HG03521 (cell line): ENCODE measurements around the gene TCEAL1.
"Not testable (repeated sequence)": the region's sequence is repeated elsewhere in the genome, so short reads cannot be mapped to it uniquely, and the experiment has no call there.

Experiments
- ATAC-seq: cut with Tn5 transposase; IDR thresholded peaks from one replicate; pipeline ENCODE4 v1.9.1; 2021; ENCODE audit warnings: mild to moderate bottlenecking, moderate library complexity; ENCODE audit not compliant: unreplicated experiment

The TCEAL1 gene

GRCh38 chrX:103631145-103631544 is 2.4 kb downstream of the TCEAL1 start:
- no peak for ATAC-seq

GRCh38 chrX:103635436-103635835 is 6.7 kb downstream of the TCEAL1 start:
- no peak for ATAC-seq

GRCh38 chrX:103637604-103638338 is 9.0 kb downstream of the TCEAL1 start:
- ATAC-seq = no peak

DNA sequence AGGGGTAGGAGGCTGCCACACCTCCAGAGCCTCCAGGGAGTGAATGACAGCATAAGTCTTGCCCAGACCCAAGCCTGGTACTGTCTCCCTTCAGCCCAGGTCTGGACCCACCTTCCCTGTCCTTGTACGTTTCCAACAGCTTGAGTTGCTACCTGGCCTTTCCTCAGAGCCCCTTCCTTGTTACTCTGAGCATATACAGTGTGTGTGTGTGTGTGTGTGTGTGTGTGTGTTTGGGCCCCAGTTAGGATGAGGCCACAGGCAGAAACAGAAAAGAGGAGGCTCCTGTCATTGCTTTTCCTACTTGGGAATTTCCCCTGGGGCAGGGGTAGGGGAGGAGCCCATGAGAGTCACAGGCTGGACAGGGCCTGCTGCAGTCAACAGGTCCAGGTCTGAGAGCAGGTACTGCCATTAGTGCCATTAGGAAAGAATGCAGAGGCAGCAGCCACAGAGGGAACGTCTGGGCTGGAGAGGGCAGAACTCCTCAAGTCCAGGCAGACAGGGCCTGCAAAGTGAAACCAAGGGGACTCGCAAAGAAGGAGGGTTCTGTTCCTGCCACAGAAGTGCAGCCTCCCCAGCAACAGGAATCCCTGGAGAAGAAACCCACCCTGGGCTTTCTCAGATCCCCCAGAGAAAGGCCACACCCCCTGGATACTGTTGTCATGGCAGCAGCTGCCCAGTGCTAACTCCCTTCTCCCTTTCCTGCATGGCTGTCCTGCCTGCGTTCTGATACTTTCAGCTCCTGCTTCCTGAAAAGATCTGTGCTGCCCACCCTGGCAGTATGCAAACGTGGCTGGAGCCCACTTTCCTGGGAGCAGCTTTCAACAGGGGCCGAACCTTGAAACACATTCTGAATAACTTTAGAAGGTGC is 9.9 kb downstream of the TCEAL1 start:
- not testable (repeated sequence) for ATAC-seq

DNA sequence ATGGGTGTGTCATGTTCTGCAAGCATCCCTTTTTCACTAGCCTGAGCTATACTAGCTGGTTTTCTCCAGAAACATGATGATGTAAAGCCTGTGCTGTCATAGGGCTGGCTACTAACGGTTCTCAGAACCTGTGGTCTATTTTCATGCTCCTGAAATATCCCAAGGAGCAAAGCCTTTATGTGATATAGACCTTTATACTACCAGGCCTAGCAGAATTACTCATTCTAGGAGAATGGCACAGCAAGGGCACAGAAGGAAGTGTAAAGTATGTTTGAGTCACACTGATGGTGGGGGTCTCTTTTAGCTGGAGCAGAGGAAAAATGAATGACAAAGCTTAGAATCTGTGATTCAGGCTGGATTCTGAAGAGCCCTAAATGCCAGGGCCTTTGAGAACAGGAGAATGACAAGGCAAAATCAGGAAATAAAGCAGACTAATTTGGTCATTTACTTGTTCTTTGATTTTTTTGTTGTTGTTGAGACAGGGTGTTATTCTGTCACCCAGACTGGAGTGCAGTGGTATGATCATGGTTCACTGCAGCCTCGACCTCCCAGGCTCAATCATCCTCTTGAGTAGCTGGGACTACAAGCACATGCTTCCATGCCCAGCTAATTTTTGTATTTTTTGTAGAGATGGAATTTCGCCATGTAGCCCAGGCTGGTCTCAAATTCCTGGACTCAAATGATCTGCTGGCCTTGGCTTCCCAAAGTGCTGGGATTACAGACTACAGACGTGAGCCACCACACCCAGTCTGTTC is 11.8 kb downstream of the TCEAL1 start:
- ATAC-seq = no peak

- no peak for ATAC-seq
These were observed 15.3 kb downstream of the TCEAL1 start for GRCh38 chrX:103644125-103644524.

GRCh38 chrX:103647630-103648029 is 18.9 kb downstream of the TCEAL1 start:
- no peak for ATAC-seq

- ATAC-seq = no peak
These were observed 22.5 kb downstream of the TCEAL1 start for GRCh38 chrX:103651151-103651773.

- not testable (repeated sequence) for ATAC-seq
These were observed 26.6 kb downstream of the TCEAL1 start for GRCh38 chrX:103655230-103656000.

DNA sequence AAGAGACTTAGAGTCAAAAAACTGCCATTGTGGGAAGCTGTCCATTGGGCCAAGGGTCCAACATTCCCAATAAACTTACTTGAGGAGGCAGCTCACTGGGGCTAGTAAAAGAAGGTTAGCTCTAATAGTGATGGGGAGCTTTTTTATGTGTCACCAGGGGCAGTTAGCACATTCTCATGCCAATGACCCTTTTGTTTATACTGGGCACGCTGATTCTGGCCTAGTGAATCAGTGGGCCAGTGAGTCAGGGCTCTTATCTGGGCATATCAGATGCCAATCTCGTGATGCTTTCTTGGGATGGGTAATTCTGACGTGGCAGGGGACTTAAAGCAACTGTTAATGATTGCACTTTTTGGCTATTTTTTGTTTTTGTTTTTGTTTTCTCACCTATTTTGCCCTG is 27.8 kb downstream of the TCEAL1 start:
- ATAC-seq = no peak

- not testable (repeated sequence) for ATAC-seq
These were observed 28.3 kb downstream of the TCEAL1 start for GRCh38 chrX:103657066-103657465.

- no peak for ATAC-seq
These were observed 30.1 kb downstream of the TCEAL1 start for GRCh38 chrX:103658681-103659433.

- not testable (repeated sequence) for ATAC-seq
These were observed 30.7 kb downstream of the TCEAL1 start for GRCh38 chrX:103659460-103659859.

- ATAC-seq = no peak
These were observed 35.4 kb downstream of the TCEAL1 start for GRCh38 chrX:103663981-103664762.

DNA sequence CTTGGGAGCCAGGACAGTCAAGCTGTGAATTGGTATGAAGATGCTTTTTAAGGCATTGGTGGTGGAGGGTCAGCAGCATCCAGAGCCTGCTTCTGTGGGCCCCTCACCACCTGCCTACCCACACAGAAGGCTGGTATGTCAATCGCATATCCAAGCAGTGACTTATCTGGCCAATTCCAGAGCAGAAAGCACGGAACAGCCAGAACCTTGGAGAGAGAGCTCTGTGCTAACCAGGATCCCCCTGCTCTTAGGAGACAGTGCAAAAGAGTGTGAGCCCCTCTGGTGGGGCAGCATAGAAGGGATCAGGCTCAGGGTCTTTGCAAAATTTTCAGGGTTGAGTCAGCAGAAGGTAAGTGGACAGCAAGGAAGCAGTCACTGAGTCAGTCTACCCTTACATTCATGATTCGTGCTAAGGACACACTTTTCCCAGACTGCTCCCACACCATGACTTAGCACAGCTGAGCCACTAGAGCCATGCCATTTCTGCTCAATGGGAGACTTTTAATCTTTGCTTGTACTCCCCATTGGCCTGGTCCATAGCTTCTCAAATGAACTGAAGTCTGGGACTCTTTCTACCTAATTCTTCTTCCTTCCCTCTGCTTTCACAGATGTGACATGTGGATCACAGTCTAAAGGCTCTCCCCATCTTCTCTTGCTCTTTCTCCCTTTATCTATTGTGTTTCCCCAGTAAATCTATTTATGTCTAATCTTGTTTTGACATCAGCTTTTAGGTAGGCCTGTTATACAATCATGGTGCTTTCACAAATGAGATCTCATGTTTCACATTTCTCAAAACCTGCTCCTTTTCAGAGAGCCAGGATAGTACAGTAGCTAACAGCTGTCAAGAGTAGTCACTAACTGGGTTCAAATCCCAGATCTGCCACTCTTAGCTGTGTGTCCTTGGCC is 37.7 kb downstream of the TCEAL1 start:
- no peak for ATAC-seq

DNA sequence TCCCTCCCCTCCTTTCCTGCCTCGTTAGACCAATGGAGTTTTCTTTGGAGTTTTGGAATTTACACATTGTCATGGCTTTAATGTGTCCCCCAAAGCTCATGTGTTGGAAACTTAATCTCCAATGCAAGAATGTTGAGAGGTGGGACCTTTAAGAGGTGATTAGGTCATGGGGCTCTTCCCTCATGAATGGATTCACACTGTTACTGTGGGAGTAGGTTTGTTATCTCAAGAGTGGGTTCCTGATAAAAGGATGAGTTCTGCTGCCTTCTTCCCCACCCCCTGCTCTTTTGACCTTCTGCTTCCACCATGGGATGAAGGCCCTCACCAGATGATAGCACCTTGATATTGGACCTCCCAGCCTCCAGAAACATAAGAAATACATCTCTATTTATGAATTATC is 41.0 kb downstream of the TCEAL1 start:
- ATAC-seq = no peak
